T-cell (primary cell): ENCODE measurements around the gene RFX2. TPM values are rescaled to one million over a fixed set of nuclear protein-coding genes. Genes with fewer than 3 reads are reported as not detected.

Experiments
- ATAC-seq, 4 experiments: fragments of 200-7000 bp in 3 of 4; fragments of 150-1000 bp in 1 of 4; cut with Tn5 transposase; replicated peaks in 1 of 4; 1 replicate in 3 of 4; 2 replicates in 1 of 4; pipeline ENCODE4 v1.10.0; 2021; ENCODE audit warnings: moderate library complexity in 3 of 4, mild to moderate bottlenecking in 2 of 4, moderate number of reproducible peaks in 1 of 4
- CTCF ChIA-PET, 2 donors: fragments of 300-600 bp; sonication (Branson Sonifier 250); formaldehyde crosslinking; loops; one replicate each; lab custom pipeline; 2022; ENCODE audit warnings: antibody characterized with exemption in 2 of 2; lab: Charles Lee
- POLR2A ChIA-PET, 2 donors: fragments of 300-600 bp; sonication (Branson Sonifier 250); formaldehyde crosslinking; loops; one replicate each; lab custom pipeline; 2022; ENCODE audit warnings: antibody characterized with exemption in 2 of 2; lab: Charles Lee
- DNase-seq, 35 experiments: peaks; one replicate each; pipeline versions ENCODE4 v3.0.0 to v3.0.0-alpha.2; 2013 to 2023
- H3K27ac ChIP-seq: one replicate; pipeline ENCODE4 v1.5.1; 2013; ENCODE audit warnings: low read length
- H3K27me3 ChIP-seq, 2 experiments: replicated peaks in 1 of 2; 1 replicate in 1 of 2; 2 replicates in 1 of 2; pipeline versions ENCODE4 v1.6.1 to v1.7.0; 2013; ENCODE audit warnings: low read length in 1 of 2, mixed read lengths in 1 of 2; ENCODE audit not compliant: control insufficient read depth in 2 of 2, insufficient read depth in 2 of 2; ENCODE audit errors: extremely low read depth in 1 of 2
- H3K36me3 ChIP-seq, 2 donors: 1 replicate in 1 of 2; 2 replicates in 1 of 2; pipeline versions ENCODE4 v1.6.1 to v1.7.0; 2013; ENCODE audit warnings: low read length in 1 of 2; ENCODE audit not compliant: control insufficient read depth in 2 of 2, insufficient read depth in 1 of 2; ENCODE audit errors: extremely low read depth in 1 of 2
- H3K4me1 ChIP-seq, 2 experiments: 1 replicate in 1 of 2; 2 replicates in 1 of 2; pipeline versions ENCODE4 v1.6.1 to v1.7.0; 2013; ENCODE audit warnings: low read length in 2 of 2, mixed read lengths in 1 of 2; ENCODE audit not compliant: insufficient read depth in 2 of 2, control insufficient read depth in 1 of 2; ENCODE audit errors: extremely low read depth in 1 of 2
- H3K4me3 ChIP-seq, 2 donors: 1 replicate in 1 of 2; 2 replicates in 1 of 2; pipeline versions ENCODE4 v1.5.1 to v1.7.0; 2013; ENCODE audit warnings: mild to moderate bottlenecking in 2 of 2, low read length in 1 of 2, moderate library complexity in 1 of 2; ENCODE audit not compliant: control insufficient read depth in 1 of 2; ENCODE audit errors: extremely low read depth in 1 of 2
- H3K9me3 ChIP-seq: 2 replicates; pipeline ENCODE4 v1.7.0; 2013
- H3K27ac Mint-ChIP-seq, 2 donors: one replicate each; pipeline ENCODE4 v1.8.0; 2020 to 2021; ENCODE audit warnings: mild to moderate bottlenecking in 2 of 2, mixed read lengths in 2 of 2
- H3K27me3 Mint-ChIP-seq, 2 donors: one replicate each; pipeline ENCODE4 v1.8.0; 2021 to 2022; ENCODE audit warnings: mixed read lengths in 2 of 2
- H3K36me3 Mint-ChIP-seq: one replicate; pipeline ENCODE4 v1.8.0; 2021; ENCODE audit warnings: mixed read lengths
- H3K4me1 Mint-ChIP-seq, 3 donors: one replicate each; pipeline ENCODE4 v1.8.0; 2020 to 2022; ENCODE audit warnings: mixed read lengths in 3 of 3, mild to moderate bottlenecking in 1 of 3
- H3K4me3 Mint-ChIP-seq, 3 donors: one replicate each; pipeline ENCODE4 v1.8.0; 2020 to 2022; ENCODE audit warnings: mild to moderate bottlenecking in 3 of 3, mixed read lengths in 3 of 3, moderate library complexity in 3 of 3
- H3K9me3 Mint-ChIP-seq, 3 donors: one replicate each; pipeline ENCODE4 v1.8.0; 2020 to 2022; ENCODE audit warnings: mixed read lengths in 3 of 3
- WGBS: methylation state at CpG from one replicate; pipeline ENCODE4 v1.1.5; 2013; ENCODE audit warnings: missing lambda C conversion rate; ENCODE audit not compliant: insufficient coverage; 5-methylcytosine and 5-hydroxymethylcytosine counted together
- total RNA-seq, 35 experiments: library from RNA in 6 of 35; stranded (reverse) in 6 of 35; fragments of 120-200 nt in 1 of 35; gene quantifications; one replicate each; pipeline versions ENCODE4 v1.2.1 to v1.2.4 and lab custom pipeline; 2013 to 2026

RFX2 gene
- total RNA-seq, 5 donors from 2014 or later (not counting 1 experiment from before 2014, with no cell fraction given) = 4.7 to 11.6 (median 7.8) TPM

GRCh38 chr19:6020166-6020882, 90.0 kb downstream of the RFX2 start:
- peaks cover 0 to 26% of the 10 kb centered on the region in 2 experiments for H3K27me3 ChIP-seq
- peak in 2 of 35 experiments; percentile 9 to 20 for DNase-seq
- H3K27ac Mint-ChIP-seq = no peak overlapping the region

GRCh38 chr19:6018786-6019185, 91.5 kb downstream of the RFX2 start:
- Histone ChIP-seq H3K4me3 (no peak overlapping the region), H3K36me3 (no peaks in the 10 kb centered on the region), H3K9me3 (no peaks in the 10 kb centered on the region), H3K27ac (no peak overlapping the region), H3K4me1 (peaks cover 7 to 8% of the 10 kb centered on the region in 2 experiments), H3K27me3 (peaks cover 0 to 26% of the 10 kb centered on the region in 2 experiments)
- Mint-ChIP-seq H3K27me3 (peaks cover 0 to 8% of the 10 kb centered on the region in 2 donors), H3K9me3 (no peaks in the 10 kb centered on the region), H3K27ac (no peak overlapping the region), H3K4me1 (peaks cover 4 to 18% (median 4%) of the 10 kb centered on the region in 3 donors), H3K36me3 (no peaks in the 10 kb centered on the region), H3K4me3 (no peak overlapping the region)
- POLR2A ChIA-PET = no interaction called here
- ATAC-seq (no peak), DNase-seq (peak in 5 of 35 experiments; percentile 0 to 19 (median 10))
- 80% methylated on average over 7 of the region's 10 CpGs for WGBS
- CTCF ChIA-PET = no interaction called here

More at GRCh38 chr19:6020166-6020882, 90.0 kb downstream of the RFX2 start:
- Mint-ChIP-seq H3K9me3 (no peaks in the 10 kb centered on the region), H3K36me3 (no peaks in the 10 kb centered on the region), H3K4me1 (peaks cover 4 to 18% (median 4%) of the 10 kb centered on the region in 3 donors), H3K4me3 (no peak overlapping the region), H3K27me3 (peaks cover 0 to 8% of the 10 kb centered on the region in 2 donors)
- H3K4me3 ChIP-seq = no peak overlapping the region
- no peak overlapping the region for H3K27ac ChIP-seq
- H3K4me1 ChIP-seq = peaks cover 7 to 8% of the 10 kb centered on the region in 2 experiments
- ChIA-PET CTCF (interaction anchor here in 1 of 2 donors (1.4 to 2.5 kb wide), 2 partner anchors 33 to 216 kb away, joined by 4 to 16 read pairs; no protein-coding TSS in a partner anchor), POLR2A (no interaction called here)
- 69% methylated on average over 16 of the region's 20 CpGs for WGBS
- H3K36me3 ChIP-seq = no peaks in the 10 kb centered on the region
- ATAC-seq = peak in 3 of 4 experiments; percentile 38 to 72 (median 42)
- no peaks in the 10 kb centered on the region for H3K9me3 ChIP-seq

GRCh38 chr19:6017576-6017975, 92.7 kb downstream of the RFX2 start:
- 87% methylated on average over 6 of the region's 11 CpGs for WGBS
- ATAC-seq (no peak), DNase-seq (no peak)
- Mint-ChIP-seq H3K4me3 (no peak overlapping the region), H3K27me3 (peaks cover 0 to 8% of the 10 kb centered on the region in 2 donors), H3K9me3 (no peaks in the 10 kb centered on the region), H3K4me1 (peaks cover 3 to 18% (median 4%) of the 10 kb centered on the region in 3 donors), H3K27ac (no peak overlapping the region), H3K36me3 (no peaks in the 10 kb centered on the region)
- Histone ChIP-seq H3K9me3 (no peaks in the 10 kb centered on the region), H3K4me3 (no peak overlapping the region), H3K36me3 (no peaks in the 10 kb centered on the region), H3K4me1 (peaks cover 6 to 8% of the 10 kb centered on the region in 2 experiments), H3K27me3 (peaks cover 0 to 26% of the 10 kb centered on the region in 2 experiments), H3K27ac (no peak overlapping the region)
- ChIA-PET POLR2A (no interaction called here), CTCF (no interaction called here)

- Mint-ChIP-seq H3K4me1 (peaks cover 0 to 10% (median 0%) of the 10 kb centered on the region in 3 donors), H3K9me3 (no peaks in the 10 kb centered on the region), H3K4me3 (no peak overlapping the region), H3K36me3 (no peaks in the 10 kb centered on the region), H3K27ac (no peak overlapping the region), H3K27me3 (peaks cover 0 to 4% of the 10 kb centered on the region in 2 donors)
- DNase-seq (no peak), ATAC-seq (no peak)
- H3K4me3 ChIP-seq = no peak overlapping the region
- H3K4me1 ChIP-seq = peaks cover 0 to 8% of the 10 kb centered on the region in 2 experiments
- 97% methylated on average over 15 of the region's 26 CpGs for WGBS
- H3K27me3 ChIP-seq = peaks cover 0 to 13% of the 10 kb centered on the region in 2 experiments
- no peak overlapping the region for H3K27ac ChIP-seq
- no peaks in the 10 kb centered on the region for H3K9me3 ChIP-seq
- ChIA-PET POLR2A (no interaction called here), CTCF (interaction anchor here in 1 of 2 donors (0.6 kb wide), 2 partner anchors 37 to 143 kb away, joined by 3 to 9 read pairs; no protein-coding TSS in a partner anchor)
- H3K36me3 ChIP-seq = no peaks in the 10 kb centered on the region
These were observed 94.3 kb downstream of the RFX2 start for GRCh38 chr19:6015841-6016545.

GRCh38 chr19:6014551-6015135, 95.7 kb downstream of the RFX2 start:
- ATAC-seq (no peak), DNase-seq (no peak)
- Mint-ChIP-seq H3K27ac (no peak overlapping the region), H3K27me3 (peaks cover 0 to 1% of the 10 kb centered on the region in 2 donors), H3K36me3 (peaks cover 6% of the 10 kb centered on the region), H3K4me3 (no peak overlapping the region), H3K9me3 (no peaks in the 10 kb centered on the region), H3K4me1 (peaks cover 0 to under 1% (median 0%) of the 10 kb centered on the region in 3 donors)
- no peaks in the 10 kb centered on the region for H3K36me3 ChIP-seq
- H3K27ac ChIP-seq = no peak overlapping the region
- peaks cover 0 to 5% of the 10 kb centered on the region in 2 experiments for H3K27me3 ChIP-seq
- CTCF ChIA-PET = no interaction called here
- H3K4me3 ChIP-seq = no peak overlapping the region
- WGBS = 89% methylated on average over 11 of the region's 13 CpGs
- H3K4me1 ChIP-seq = peaks cover 0 to under 1% of the 10 kb centered on the region in 2 experiments
- POLR2A ChIA-PET = no interaction called here
- H3K9me3 ChIP-seq = no peaks in the 10 kb centered on the region
